Measurements from ENCODE around the gene RBM3. TPM values are rescaled to one million over a fixed set of nuclear protein-coding genes. Genes with fewer than 3 reads are reported as not detected.

The RBM3 gene
- total RNA-seq, 4 donors from 2014 or later = 170 to 235 (median 217) TPM

GRCh38 chrX:48584698-48585097, 10.4 kb downstream of the RBM3 start:
- Histone ChIP-seq H3K4me1 (no peaks in the 10 kb centered on the region), H3K4me3 (no peak overlapping the region), H3K9me3 (no peaks in the 10 kb centered on the region), H3K27ac (no peak overlapping the region), H3K36me3 (peaks cover 0 to 4% (median 0%) of the 10 kb centered on the region in 3 donors), H3K27me3 (no peaks in the 10 kb centered on the region)
- WGBS, 2 donors = 35 to 53% methylated on average over 2 of the region's 2 CpGs
- no peak for DNase-seq (ENCODE audit: low spot score in 2 of 2)
- TF ChIP-seq CTCF (IDR thresholded peaks at IDR 0.05) = no peak
- no peak for TF ChIP-seq POLR2A (IDR thresholded peaks at IDR 0.05)
- TF ChIP-seq EP300 (IDR thresholded peaks at IDR 0.05) = no peak

GRCh38 chrX:48589482-48590162, 15.3 kb downstream of the RBM3 start:
- Histone ChIP-seq H3K9me3 (no peaks in the 10 kb centered on the region), H3K36me3 (no peaks in the 10 kb centered on the region), H3K27ac (no peak overlapping the region), H3K4me1 (no peaks in the 10 kb centered on the region), H3K27me3 (no peaks in the 10 kb centered on the region), H3K4me3 (no peak overlapping the region)
- DNase-seq (ENCODE audit: low spot score in 2 of 2) = no peak
- WGBS, 2 donors = 75 to 80% methylated on average over 13 of the region's 13 CpGs
- no peak for TF ChIP-seq CTCF (IDR thresholded peaks at IDR 0.05)
- TF ChIP-seq POLR2A (IDR thresholded peaks at IDR 0.05) = no peak
- TF ChIP-seq EP300 (IDR thresholded peaks at IDR 0.05) = no peak

GRCh38 chrX:48590203-48591103, 16.2 kb downstream of the RBM3 start:
- no peaks in the 10 kb centered on the region for H3K9me3 ChIP-seq
- no peaks in the 10 kb centered on the region for H3K36me3 ChIP-seq
- no peaks in the 10 kb centered on the region for H3K4me1 ChIP-seq
- TF ChIP-seq POLR2A (IDR thresholded peaks at IDR 0.05) (no peak), CTCF (IDR thresholded peaks at IDR 0.05) (no peak), EP300 (IDR thresholded peaks at IDR 0.05) (no peak)
- WGBS, 2 donors = 85 to 87% methylated on average over 20 to 21 of the region's 21 CpGs
- H3K4me3 ChIP-seq = no peak overlapping the region
- H3K27ac ChIP-seq = peak overlapping the region in 1 of 4 donors; percentile 20
- H3K27me3 ChIP-seq = no peaks in the 10 kb centered on the region
- DNase-seq (ENCODE audit: low spot score in 2 of 2) = no peak

GRCh38 chrX:48591255-48591791, 17.0 kb downstream of the RBM3 start:
- no peaks in the 10 kb centered on the region for H3K9me3 ChIP-seq
- DNase-seq (ENCODE audit: low spot score in 2 of 2) = no peak
- H3K36me3 ChIP-seq = no peaks in the 10 kb centered on the region
- H3K27me3 ChIP-seq = no peaks in the 10 kb centered on the region
- no peaks in the 10 kb centered on the region for H3K4me1 ChIP-seq
- H3K4me3 ChIP-seq = no peak overlapping the region
- 71 to 73% methylated on average over 8 to 9 of the region's 9 CpGs for whole genome bisulfite sequencing, 2 donors
- peak overlapping the region in 1 of 4 donors; percentile 20 for H3K27ac ChIP-seq
- TF ChIP-seq CTCF (IDR thresholded peaks at IDR 0.05) (peak in 1 of 5 experiments; percentile 11), POLR2A (IDR thresholded peaks at IDR 0.05) (no peak), EP300 (IDR thresholded peaks at IDR 0.05) (peak; percentile 23 to 77)

All from tibial nerve (tissue), 4 donors.